BE2C (cell line): ENCODE results near the gene SCGB2B2.
A peak's percentile ranks its signal among the peaks of the same experiment; 100 is the strongest.

Experiments
- DNase-seq: peaks from one replicate; pipeline ENCODE4 v3.0.0-alpha.2; 2020
- H3K27me3 ChIP-seq: fragments of 250-450 bp; sonication (Bioruptor Pico); 2 replicates; pipeline ENCODE4 v1.5.1; 2020; ENCODE audit warnings: mild to moderate bottlenecking
- H3K36me3 ChIP-seq: fragments of 250-450 bp; sonication (Bioruptor Pico); 2 replicates; pipeline ENCODE4 v1.5.1; 2020; ENCODE audit warnings: mild to moderate bottlenecking
- H3K4me1 ChIP-seq: fragments of 250-450 bp; sonication (Bioruptor Pico); 2 replicates; pipeline ENCODE4 v1.5.1; 2020
- H3K4me3 ChIP-seq: 2 replicates; pipeline ENCODE4 v1.5.1; 2011; ENCODE audit warnings: low read depth, low read length
- H3K9me3 ChIP-seq: fragments of 250-450 bp; sonication (Bioruptor Pico); 2 replicates; pipeline ENCODE4 v1.5.1; 2020
- TF ChIP-seq, protein P1 (sequence below): IDR thresholded peaks from 2 replicates; pipeline ENCODE4 v1.5.1; 2012; ENCODE audit warnings: mild to moderate bottlenecking, low read depth, low read length

Gene SCGB2B2

DNA sequence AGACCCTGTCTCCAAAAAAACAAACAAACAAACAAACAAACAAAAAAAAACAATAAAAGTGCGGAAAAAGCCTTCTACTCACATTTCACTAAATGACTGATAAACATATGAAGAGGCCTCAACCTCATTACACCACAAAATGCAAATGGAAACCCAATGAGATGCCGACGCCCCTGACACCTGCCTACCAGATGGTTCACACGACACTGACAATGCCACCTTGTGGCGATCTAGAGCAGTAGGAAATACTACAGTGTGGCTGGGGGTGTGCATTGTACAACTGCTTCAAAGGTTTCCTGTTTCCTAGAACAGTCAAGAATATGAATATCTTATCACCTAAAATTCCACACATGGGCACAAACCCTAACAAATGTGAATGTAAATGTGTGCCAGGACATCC lies 14.0 kb downstream of the SCGB2B2 start:
- DNase-seq, result peak; percentile 45
- Histone ChIP-seq H3K36me3 (no peaks in the 10 kb centered on the region), H3K9me3 (no peaks in the 10 kb centered on the region), H3K4me1 (no peaks in the 10 kb centered on the region), H3K27me3 (no peaks in the 10 kb centered on the region), H3K4me3 (no peak overlapping the region)
- TF ChIP-seq, protein P1, sequence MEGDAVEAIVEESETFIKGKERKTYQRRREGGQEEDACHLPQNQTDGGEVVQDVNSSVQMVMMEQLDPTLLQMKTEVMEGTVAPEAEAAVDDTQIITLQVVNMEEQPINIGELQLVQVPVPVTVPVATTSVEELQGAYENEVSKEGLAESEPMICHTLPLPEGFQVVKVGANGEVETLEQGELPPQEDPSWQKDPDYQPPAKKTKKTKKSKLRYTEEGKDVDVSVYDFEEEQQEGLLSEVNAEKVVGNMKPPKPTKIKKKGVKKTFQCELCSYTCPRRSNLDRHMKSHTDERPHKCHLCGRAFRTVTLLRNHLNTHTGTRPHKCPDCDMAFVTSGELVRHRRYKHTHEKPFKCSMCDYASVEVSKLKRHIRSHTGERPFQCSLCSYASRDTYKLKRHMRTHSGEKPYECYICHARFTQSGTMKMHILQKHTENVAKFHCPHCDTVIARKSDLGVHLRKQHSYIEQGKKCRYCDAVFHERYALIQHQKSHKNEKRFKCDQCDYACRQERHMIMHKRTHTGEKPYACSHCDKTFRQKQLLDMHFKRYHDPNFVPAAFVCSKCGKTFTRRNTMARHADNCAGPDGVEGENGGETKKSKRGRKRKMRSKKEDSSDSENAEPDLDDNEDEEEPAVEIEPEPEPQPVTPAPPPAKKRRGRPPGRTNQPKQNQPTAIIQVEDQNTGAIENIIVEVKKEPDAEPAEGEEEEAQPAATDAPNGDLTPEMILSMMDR, result peak; percentile 72

DNA sequence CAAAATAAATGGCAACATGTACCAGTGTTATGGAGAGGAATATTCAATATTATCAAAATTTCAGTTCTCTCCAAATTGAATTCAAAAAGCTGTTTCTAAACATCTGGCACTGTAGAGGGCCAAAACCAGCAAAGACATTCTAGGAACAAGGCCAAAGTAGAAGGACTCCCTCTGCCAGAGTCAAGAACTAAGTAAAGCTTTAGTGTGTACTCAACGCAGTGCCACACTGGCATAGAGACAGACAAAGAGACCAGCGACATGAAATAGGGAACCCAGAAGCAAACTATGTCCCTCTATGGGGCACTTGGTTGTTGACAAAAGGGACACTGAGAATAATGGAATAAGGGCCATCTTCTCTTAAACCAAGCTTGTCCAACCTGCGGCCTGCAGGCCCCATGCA lies 15.6 kb downstream of the SCGB2B2 start:
- Histone ChIP-seq H3K4me1 (no peaks in the 10 kb centered on the region), H3K4me3 (no peak overlapping the region), H3K9me3 (no peaks in the 10 kb centered on the region), H3K36me3 (no peaks in the 10 kb centered on the region), H3K27me3 (no peaks in the 10 kb centered on the region)
- DNase-seq, result no peak
- TF ChIP-seq, protein P1, result no peak

DNA sequence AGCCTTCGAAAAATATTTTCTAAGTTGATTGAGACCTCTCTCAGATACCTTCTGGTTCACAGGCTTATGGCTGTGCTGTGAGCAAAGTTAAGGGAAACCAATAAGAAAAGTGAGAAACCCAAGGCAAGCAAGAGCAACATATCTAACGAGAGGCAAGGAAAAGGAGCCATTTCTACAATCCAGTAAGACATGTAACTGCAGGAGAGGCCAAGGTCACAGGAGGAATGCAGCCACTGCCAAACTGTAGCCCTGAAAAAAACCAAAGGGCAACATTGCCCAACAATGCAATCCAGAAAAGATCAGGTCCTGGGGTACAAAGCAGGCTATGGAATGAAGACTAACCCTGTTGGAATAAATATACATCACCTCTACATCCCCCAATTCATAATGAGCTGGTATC lies 21.3 kb downstream of the SCGB2B2 start:
- TF ChIP-seq, protein P1, result no peak
- Histone ChIP-seq H3K4me1 (no peaks in the 10 kb centered on the region), H3K9me3 (no peaks in the 10 kb centered on the region), H3K36me3 (no peaks in the 10 kb centered on the region), H3K27me3 (no peaks in the 10 kb centered on the region; the same call in 1 of the 2 replicates), H3K4me3 (no peak overlapping the region)
- DNase-seq, result no peak

DNA sequence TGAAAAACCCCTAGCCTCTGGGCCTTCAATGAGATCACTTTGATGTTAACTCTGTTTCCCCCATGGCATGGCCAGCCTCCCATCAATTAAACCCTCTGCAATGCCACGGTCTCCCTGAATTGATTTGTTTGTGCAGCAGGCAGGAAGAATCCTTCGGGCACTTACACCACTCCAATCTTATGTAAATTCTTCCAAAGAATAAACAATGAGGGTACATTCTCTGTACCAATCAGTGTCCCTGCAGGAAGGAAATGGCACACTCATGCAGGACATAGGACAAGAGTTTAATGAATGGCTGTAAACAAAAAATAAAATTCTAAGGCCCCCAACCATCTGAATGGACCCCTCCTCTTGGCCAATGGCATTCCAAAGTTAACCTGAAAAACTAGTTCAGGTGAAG lies 22.2 kb downstream of the SCGB2B2 start:
- Histone ChIP-seq H3K4me3 (no peak overlapping the region), H3K4me1 (no peaks in the 10 kb centered on the region), H3K36me3 (no peaks in the 10 kb centered on the region), H3K9me3 (no peaks in the 10 kb centered on the region), H3K27me3 (no peaks in the 10 kb centered on the region; the same call in 1 of the 2 replicates)
- no peak for DNase-seq
- TF ChIP-seq, protein P1, result no peak

DNA sequence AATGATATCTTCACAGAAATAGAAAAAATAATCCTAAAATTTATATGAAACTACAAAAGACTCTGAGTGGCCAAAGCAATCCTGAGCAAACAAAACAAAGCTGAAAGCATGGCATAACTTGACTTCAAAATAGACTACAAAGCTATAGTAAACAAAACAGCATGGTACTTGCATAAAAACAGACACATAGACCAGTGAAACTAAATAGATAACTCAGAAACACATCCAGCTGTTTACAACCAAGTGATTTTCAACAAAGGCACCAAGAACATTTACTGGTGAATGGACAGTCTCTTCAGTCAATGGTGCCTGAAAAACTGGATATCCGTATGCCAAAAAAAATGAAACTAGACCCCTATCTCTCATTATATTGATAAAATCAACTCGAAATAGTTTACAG lies 25.2 kb downstream of the SCGB2B2 start:
- no peak for DNase-seq
- Histone ChIP-seq H3K4me1 (no peaks in the 10 kb centered on the region; the same call in 1 of the 2 replicates), H3K27me3 (no peaks in the 10 kb centered on the region; the same call in 1 of the 2 replicates), H3K9me3 (no peaks in the 10 kb centered on the region), H3K36me3 (no peaks in the 10 kb centered on the region), H3K4me3 (no peak overlapping the region)
- TF ChIP-seq, protein P1, result no peak

DNA sequence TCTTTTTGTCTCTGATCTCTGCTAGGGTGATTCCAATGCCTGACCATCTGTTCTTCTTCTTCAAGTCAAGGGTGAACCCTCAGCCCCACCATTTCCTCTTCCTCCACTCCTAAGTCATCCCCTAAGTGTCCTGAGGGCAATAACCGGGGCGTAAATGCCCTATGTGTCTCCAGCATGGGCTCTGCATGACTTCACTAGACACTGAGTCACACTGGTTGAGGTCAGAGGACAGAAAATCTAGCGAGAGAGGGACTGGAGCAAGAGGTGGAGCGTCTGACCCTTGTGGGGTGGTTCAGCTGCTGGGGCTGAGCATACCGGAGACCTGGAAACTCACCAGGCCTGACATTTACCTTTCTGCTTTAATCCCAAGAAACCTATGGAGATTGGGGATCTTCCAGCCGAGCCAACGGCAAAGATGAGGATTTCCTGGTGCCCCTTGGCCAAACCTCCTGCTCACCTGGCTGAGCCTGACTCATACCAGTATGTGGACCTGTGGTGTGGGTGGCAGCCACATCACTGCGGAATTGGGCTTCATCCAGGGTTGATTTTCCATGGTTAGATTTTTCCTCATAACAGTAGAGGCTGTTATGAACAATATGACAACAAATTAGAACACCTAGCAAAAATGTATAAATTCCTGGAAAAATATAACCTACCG lies 26.9 kb downstream of the SCGB2B2 start:
- Histone ChIP-seq H3K9me3 (no peaks in the 10 kb centered on the region), H3K36me3 (no peaks in the 10 kb centered on the region), H3K4me3 (no peak overlapping the region), H3K27me3 (no peaks in the 10 kb centered on the region; the same call in 1 of the 2 replicates), H3K4me1 (peaks cover 11% of the 10 kb centered on the region)
- DNase-seq, result no peak
- TF ChIP-seq, protein P1, result no peak
